HEK293 (cell line): ENCODE measurements around the gene AK5.

ENCODE experiments used
- CTCF ChIA-PET: fragments of 350-600 bp; formaldehyde crosslinking; extraction: SDS; loops from one replicate; lab custom pipeline; 2021; ENCODE audit warnings: antibody characterized with exemption; lab: Yijun Ruan, JAX
- POLR2A ChIA-PET: fragments of 300-600 bp; formaldehyde crosslinking; extraction: SDS; loops from one replicate; lab custom pipeline; 2020; ENCODE audit warnings: antibody characterized with exemption, inconsistent platforms; lab: Yijun Ruan, JAX
- H3K27ac ChIP-seq: fragments of 200-500 bp; sonication (Bioruptor generic); 2 replicates; pipeline ENCODE4 v1.5.1; 2014; ENCODE audit warnings: low read depth, low read length, control low read depth, inconsistent platforms; ENCODE audit errors: extremely low read depth
- H3K36me3 ChIP-seq, 2 experiments: fragments of 200-500 bp in 1 of 2; sonication (Bioruptor generic) in 1 of 2; 1 replicate in 1 of 2; 2 replicates in 1 of 2; pipeline ENCODE4 v1.5.1; 2014 to 2017; ENCODE audit warnings: inconsistent platforms in 2 of 2, low read length in 2 of 2; ENCODE audit not compliant: control insufficient read depth in 2 of 2, insufficient read depth in 1 of 2
- H3K4me1 ChIP-seq: fragments of 200-500 bp; sonication (Bioruptor generic); 2 replicates; pipeline ENCODE4 v1.5.1; 2014; ENCODE audit warnings: mild to moderate bottlenecking, low read length, inconsistent platforms; ENCODE audit not compliant: control insufficient read depth, insufficient read depth
- H3K4me3 ChIP-seq: 2 replicates; pipeline ENCODE4 v1.5.1; 2011; ENCODE audit warnings: low read depth, mild to moderate bottlenecking, control low read depth, low read length, moderate library complexity
- H3K9me3 ChIP-seq: fragments of 200-500 bp; sonication (Bioruptor generic); 2 replicates; pipeline ENCODE4 v1.5.1; 2014; ENCODE audit warnings: low read depth, low read length, inconsistent platforms; ENCODE audit not compliant: control insufficient read depth, insufficient read depth
- BCL11A ChIP-seq: fragments of 450-650 bp; formaldehyde crosslinking; IDR thresholded peaks from 2 replicates; pipeline ENCODE4 v1.5.1; 2016; ENCODE audit warnings: low read depth, missing biosample characterization, missing genetic modification characterization
- EGR2 ChIP-seq: fragments of 450-650 bp; formaldehyde crosslinking; IDR thresholded peaks from 2 replicates; pipeline ENCODE4 v1.5.1; 2016; ENCODE audit warnings: low read depth, missing biosample characterization, missing genetic modification characterization
- HOXA7 ChIP-seq: sonication (generic); formaldehyde crosslinking; IDR thresholded peaks from 2 replicates; pipeline ENCODE4 v1.8.1; 2022; ENCODE audit warnings: missing genetic modification reagents, borderline replicate concordance
- OVOL3 ChIP-seq: fragments of 450-650 bp; formaldehyde crosslinking; IDR thresholded peaks from 2 replicates; pipeline ENCODE4 v1.5.1; 2016; ENCODE audit warnings: missing biosample characterization, missing genetic modification characterization
- TRIM28 ChIP-seq: IDR thresholded peaks from 2 replicates; pipeline ENCODE4 v1.6.1; 2011; ENCODE audit warnings: low read length, control low read depth, borderline replicate concordance
- YY2 ChIP-seq: fragments of 450-650 bp; formaldehyde crosslinking; IDR thresholded peaks from 2 replicates; pipeline ENCODE4 v1.5.1; 2016; ENCODE audit warnings: missing biosample characterization, missing genetic modification characterization
- ZBTB1 ChIP-seq: fragments of 450-650 bp; formaldehyde crosslinking; IDR thresholded peaks from 2 replicates; pipeline ENCODE4 v1.5.1; 2016; ENCODE audit warnings: missing biosample characterization, missing genetic modification characterization
- ZBTB20 ChIP-seq: fragments of 450-650 bp; formaldehyde crosslinking; IDR thresholded peaks from 2 replicates; pipeline ENCODE4 v1.5.1; 2016; ENCODE audit warnings: missing biosample characterization, missing genetic modification characterization
- ZBTB7A ChIP-seq: fragments of 450-650 bp; formaldehyde crosslinking; IDR thresholded peaks from 2 replicates; pipeline ENCODE4 v1.5.1; 2016; ENCODE audit warnings: low read depth, missing biosample characterization, missing genetic modification characterization
- ZEB2 ChIP-seq: fragments of 450-650 bp; formaldehyde crosslinking; IDR thresholded peaks from 2 replicates; pipeline ENCODE4 v1.5.1; 2016; ENCODE audit warnings: missing biosample characterization, missing genetic modification characterization
- ZFP69B ChIP-seq: fragments of 450-650 bp; formaldehyde crosslinking; IDR thresholded peaks from 2 replicates; pipeline ENCODE4 v1.5.1; 2016; ENCODE audit warnings: missing biosample characterization, missing genetic modification characterization
- ZNF10 ChIP-seq: fragments of 450-650 bp; formaldehyde crosslinking; IDR thresholded peaks from 2 replicates; pipeline ENCODE4 v1.5.1; 2017; ENCODE audit warnings: missing biosample characterization, missing genetic modification characterization
- ZNF175 ChIP-seq: fragments of 450-650 bp; formaldehyde crosslinking; IDR thresholded peaks from 2 replicates; pipeline ENCODE4 v1.5.1; 2016; ENCODE audit warnings: missing biosample characterization, missing genetic modification characterization
- ZNF426 ChIP-seq: fragments of 450-650 bp; formaldehyde crosslinking; IDR thresholded peaks from 2 replicates; pipeline ENCODE4 v1.5.1; 2017; ENCODE audit warnings: missing biosample characterization, missing genetic modification characterization, mild to moderate bottlenecking, inconsistent platforms, moderate library complexity
- ZNF596 ChIP-seq: fragments of 450-650 bp; IDR thresholded peaks from 2 replicates; pipeline ENCODE4 v1.5.0; 2018; ENCODE audit warnings: missing biosample characterization, mild to moderate bottlenecking, missing genetic modification characterization, moderate library complexity
- ZNF610 ChIP-seq: fragments of 450-650 bp; formaldehyde crosslinking; IDR thresholded peaks from 2 replicates; pipeline ENCODE4 v1.5.1; 2016; ENCODE audit warnings: missing biosample characterization, missing genetic modification characterization, borderline replicate concordance
- ZNF707 ChIP-seq: fragments of 450-650 bp; formaldehyde crosslinking; IDR thresholded peaks from 2 replicates; pipeline ENCODE4 v1.5.1; 2016; ENCODE audit warnings: missing biosample characterization, missing genetic modification characterization
- ZNF791 ChIP-seq: fragments of 450-650 bp; formaldehyde crosslinking; IDR thresholded peaks from 2 replicates; pipeline ENCODE4 v1.5.1; 2016; ENCODE audit warnings: missing biosample characterization, missing genetic modification characterization
- TF ChIP-seq, protein P1 (sequence below): fragments of 450-650 bp; formaldehyde crosslinking; IDR thresholded peaks from 2 replicates; pipeline ENCODE4 v1.5.1; 2016; ENCODE audit warnings: missing biosample characterization, missing genetic modification characterization
- TF ChIP-seq, protein P2 (sequence below): fragments of 450-650 bp; formaldehyde crosslinking; IDR thresholded peaks from 2 replicates; pipeline ENCODE4 v1.5.1; 2016; ENCODE audit warnings: missing biosample characterization, missing genetic modification characterization
- TF ChIP-seq, protein P3 (sequence below): fragments of 450-650 bp; formaldehyde crosslinking; IDR thresholded peaks from 2 replicates; pipeline ENCODE4 v1.5.1; 2016; ENCODE audit warnings: missing biosample characterization, missing genetic modification characterization
- TF ChIP-seq, protein P4 (sequence below): fragments of 450-650 bp; formaldehyde crosslinking; IDR thresholded peaks from 2 replicates; pipeline ENCODE4 v1.5.1; 2016; ENCODE audit warnings: missing biosample characterization, missing genetic modification characterization

Gene AK5

DNA sequence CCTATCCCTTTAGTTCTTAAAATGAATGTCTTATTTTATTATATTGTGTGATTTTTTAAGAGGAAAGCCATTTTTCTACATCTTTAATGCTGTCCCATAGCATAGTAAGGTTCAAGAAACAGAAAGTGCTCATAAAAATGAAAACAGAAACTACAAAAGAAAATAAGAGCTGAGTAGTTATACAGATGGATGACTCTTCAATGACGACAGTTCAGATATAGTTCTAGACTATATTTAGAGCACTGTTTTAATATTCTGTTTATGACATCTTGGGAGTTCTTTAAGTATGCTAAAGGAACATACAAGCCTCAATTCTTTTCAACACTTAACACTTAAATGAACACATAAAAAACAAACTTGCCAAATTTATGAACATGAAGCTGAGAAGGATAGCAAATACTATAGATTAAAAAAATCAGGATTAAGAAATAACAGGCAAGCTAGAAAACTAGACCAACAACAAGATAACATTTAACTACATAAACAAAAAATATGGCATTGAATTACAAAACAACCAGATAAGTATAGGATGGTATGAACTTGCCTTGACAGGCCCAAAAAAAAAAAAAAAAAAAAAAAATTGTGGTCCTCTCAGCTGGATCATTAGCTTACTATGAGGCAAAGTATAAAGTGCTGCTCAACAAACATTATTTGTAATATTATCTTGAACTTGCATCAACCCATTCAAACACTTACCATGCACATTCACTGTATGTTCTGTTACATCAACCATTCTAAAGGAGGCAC, 312.7 kb downstream of the AK5 start (continued):
- TF ChIP-seq ZBTB7A: no peak
- TF ChIP-seq, protein P1, sequence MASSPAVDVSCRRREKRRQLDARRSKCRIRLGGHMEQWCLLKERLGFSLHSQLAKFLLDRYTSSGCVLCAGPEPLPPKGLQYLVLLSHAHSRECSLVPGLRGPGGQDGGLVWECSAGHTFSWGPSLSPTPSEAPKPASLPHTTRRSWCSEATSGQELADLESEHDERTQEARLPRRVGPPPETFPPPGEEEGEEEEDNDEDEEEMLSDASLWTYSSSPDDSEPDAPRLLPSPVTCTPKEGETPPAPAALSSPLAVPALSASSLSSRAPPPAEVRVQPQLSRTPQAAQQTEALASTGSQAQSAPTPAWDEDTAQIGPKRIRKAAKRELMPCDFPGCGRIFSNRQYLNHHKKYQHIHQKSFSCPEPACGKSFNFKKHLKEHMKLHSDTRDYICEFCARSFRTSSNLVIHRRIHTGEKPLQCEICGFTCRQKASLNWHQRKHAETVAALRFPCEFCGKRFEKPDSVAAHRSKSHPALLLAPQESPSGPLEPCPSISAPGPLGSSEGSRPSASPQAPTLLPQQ: 0 out of 2 replicates have a peak, but pooled peaks have one; percentile 25
- TF ChIP-seq ZEB2 (tag by site-specific recombination): peak; percentile 57; the same call in 1 of the 2 replicates

DNA sequence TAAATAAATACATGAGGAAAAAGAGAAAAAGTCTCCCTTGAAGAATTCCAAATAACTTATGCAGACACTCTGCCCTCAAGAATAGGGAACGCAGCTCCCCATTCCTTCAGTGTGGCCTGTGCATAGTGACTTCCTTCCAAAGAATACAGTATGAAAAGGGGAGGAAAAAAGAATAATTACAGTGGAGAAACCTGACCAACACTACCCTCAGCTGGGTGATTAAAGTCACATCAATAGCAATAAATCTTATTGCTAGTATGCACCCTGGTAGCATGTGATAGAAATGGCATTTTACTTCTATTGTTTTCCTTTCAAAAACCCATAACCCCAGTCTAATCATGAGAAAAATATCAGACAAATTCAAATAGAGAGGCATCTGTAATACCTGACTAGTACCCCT, 315.5 kb downstream of the AK5 start:
- H3K27ac ChIP-seq: no peak overlapping the region
- no peak overlapping the region for H3K4me3 ChIP-seq
- H3K9me3 ChIP-seq: no peaks in the 10 kb centered on the region
- peaks cover 9% of the 10 kb centered on the region for H3K4me1 ChIP-seq
- TF ChIP-seq TRIM28: no peak
- TF ChIP-seq YY2 (tag by site-specific recombination): no peak
- no peak for TF ChIP-seq ZBTB1 (tag by site-specific recombination)
- TF ChIP-seq ZNF791 (tag by site-specific recombination): no peak
- TF ChIP-seq ZNF610: no peak
- TF ChIP-seq ZNF10: no peak
- no peak for TF ChIP-seq ZNF175 (tag by site-specific recombination)
- no peak for TF ChIP-seq ZFP69B
- TF ChIP-seq ZNF426 (tag by site-specific recombination): no peak
- TF ChIP-seq OVOL3 (tag by site-specific recombination): no peak
- TF ChIP-seq, protein P2, sequence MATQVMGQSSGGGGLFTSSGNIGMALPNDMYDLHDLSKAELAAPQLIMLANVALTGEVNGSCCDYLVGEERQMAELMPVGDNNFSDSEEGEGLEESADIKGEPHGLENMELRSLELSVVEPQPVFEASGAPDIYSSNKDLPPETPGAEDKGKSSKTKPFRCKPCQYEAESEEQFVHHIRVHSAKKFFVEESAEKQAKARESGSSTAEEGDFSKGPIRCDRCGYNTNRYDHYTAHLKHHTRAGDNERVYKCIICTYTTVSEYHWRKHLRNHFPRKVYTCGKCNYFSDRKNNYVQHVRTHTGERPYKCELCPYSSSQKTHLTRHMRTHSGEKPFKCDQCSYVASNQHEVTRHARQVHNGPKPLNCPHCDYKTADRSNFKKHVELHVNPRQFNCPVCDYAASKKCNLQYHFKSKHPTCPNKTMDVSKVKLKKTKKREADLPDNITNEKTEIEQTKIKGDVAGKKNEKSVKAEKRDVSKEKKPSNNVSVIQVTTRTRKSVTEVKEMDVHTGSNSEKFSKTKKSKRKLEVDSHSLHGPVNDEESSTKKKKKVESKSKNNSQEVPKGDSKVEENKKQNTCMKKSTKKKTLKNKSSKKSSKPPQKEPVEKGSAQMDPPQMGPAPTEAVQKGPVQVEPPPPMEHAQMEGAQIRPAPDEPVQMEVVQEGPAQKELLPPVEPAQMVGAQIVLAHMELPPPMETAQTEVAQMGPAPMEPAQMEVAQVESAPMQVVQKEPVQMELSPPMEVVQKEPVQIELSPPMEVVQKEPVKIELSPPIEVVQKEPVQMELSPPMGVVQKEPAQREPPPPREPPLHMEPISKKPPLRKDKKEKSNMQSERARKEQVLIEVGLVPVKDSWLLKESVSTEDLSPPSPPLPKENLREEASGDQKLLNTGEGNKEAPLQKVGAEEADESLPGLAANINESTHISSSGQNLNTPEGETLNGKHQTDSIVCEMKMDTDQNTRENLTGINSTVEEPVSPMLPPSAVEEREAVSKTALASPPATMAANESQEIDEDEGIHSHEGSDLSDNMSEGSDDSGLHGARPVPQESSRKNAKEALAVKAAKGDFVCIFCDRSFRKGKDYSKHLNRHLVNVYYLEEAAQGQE (tag by site-specific recombination): no peak
- TF ChIP-seq BCL11A (tag by site-specific recombination): no peak
- no peak for TF ChIP-seq ZBTB20 (tag by site-specific recombination)
- TF ChIP-seq, protein P3, sequence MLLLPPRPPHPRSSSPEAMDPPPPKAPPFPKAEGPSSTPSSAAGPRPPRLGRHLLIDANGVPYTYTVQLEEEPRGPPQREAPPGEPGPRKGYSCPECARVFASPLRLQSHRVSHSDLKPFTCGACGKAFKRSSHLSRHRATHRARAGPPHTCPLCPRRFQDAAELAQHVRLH (tag by site-specific recombination): no peak
- TF ChIP-seq ZNF596 (tag by site-specific recombination): no peak
- no peak for TF ChIP-seq EGR2 (tag by site-specific recombination)
- TF ChIP-seq HOXA7 (CRISPR knock-in tag): no peak
- TF ChIP-seq, protein P4, sequence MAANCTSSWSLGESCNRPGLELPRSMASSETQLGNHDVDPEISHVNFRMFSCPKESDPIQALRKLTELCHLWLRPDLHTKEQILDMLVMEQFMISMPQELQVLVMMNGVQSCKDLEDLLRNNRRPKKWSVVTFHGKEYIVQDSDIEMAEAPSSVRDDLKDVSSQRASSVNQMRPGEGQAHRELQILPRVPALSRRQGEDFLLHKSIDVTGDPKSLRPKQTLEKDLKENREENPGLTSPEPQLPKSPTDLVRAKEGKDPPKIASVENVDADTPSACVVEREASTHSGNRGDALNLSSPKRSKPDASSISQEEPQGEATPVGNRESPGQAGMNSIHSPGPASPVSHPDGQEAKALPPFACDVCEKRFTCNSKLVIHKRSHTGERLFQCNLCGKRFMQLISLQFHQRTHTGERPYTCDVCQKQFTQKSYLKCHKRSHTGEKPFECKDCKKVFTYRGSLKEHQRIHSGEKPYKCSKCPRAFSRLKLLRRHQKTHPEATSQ: no peak
- TF ChIP-seq ZNF707: no peak
- CTCF ChIA-PET: no interaction called here
- peaks cover 0 to 10% of the 10 kb centered on the region in 2 experiments; a peak in 1 of 3 replicates for H3K36me3 ChIP-seq
- POLR2A ChIA-PET: no interaction called here
